Measurements from ENCODE around the gene INAVA.
A peak's percentile ranks its signal among the peaks of the same experiment; 100 is the strongest.

Gene INAVA

DNA sequence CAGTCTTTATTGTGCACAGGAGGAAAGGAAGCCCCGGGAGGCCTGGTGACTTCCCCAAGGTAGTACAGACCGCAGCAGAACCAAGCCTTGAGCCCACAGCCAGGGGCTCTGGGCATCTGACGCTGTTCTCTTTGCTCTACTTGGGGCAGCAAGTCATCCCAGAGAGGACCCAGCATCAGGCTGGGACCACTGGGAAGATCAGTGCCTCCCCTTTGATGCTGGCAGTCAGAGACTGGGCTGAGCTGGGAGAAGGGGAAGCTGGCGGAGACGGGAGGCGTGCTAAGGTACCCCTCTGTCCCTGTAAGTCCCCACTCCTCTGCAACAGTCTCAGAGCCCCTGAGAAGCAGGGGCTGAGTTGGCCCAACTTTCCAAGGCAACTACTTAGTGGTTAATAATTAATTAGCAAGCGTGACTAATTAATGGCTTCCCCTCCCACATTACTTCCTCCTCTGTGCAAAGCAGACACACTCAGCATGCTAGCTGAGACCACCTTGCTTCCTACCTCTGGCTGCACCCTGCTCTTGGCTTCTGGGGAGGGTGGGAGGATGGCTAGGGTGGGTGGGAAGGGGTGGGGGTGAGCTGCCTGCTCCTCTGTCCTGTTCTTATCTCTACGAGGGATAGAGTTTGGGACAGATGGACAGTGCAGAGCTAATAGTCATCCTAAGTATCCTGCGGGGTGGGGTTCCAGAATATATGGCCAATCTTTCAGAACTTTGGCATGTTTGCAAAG, 1.3 kb downstream of the INAVA start:
- Histone ChIP-seq H4K20me1 (ENCODE audit: insufficient read depth, low read length, poor library complexity, severe bottlenecking) (no peaks in the 10 kb centered on the region), H3K9me2 (replicated peaks; ENCODE audit: low read depth, low read length) (no peaks in the 10 kb centered on the region), H3K79me2 (ENCODE audit: insufficient read depth, low read length) (no peaks in the 10 kb centered on the region), H3K4me1 (ENCODE audit: insufficient read depth, low read length, poor library complexity, severe bottlenecking) (peaks cover 63% of the 10 kb centered on the region), H3K9ac (ENCODE audit: low read depth, low read length, poor library complexity, severe bottlenecking) (no peak overlapping the region), H3K4me2 (ENCODE audit: low read depth, low read length, poor library complexity, severe bottlenecking) (peak overlapping the region; percentile 18), H3K9me3 (ENCODE audit: insufficient read depth, low read depth, low read length) (no peaks in the 10 kb centered on the region), H3K27me3 (ENCODE audit: insufficient read depth, low read length, poor library complexity, severe bottlenecking) (no peaks in the 10 kb centered on the region), H3K36me3 (ENCODE audit: insufficient read depth, low read length) (no peaks in the 10 kb centered on the region), H2AFZ (ENCODE audit: low read length) (no peak overlapping the region), H3F3A (ENCODE audit: low read depth) (no peaks in the 10 kb centered on the region), H3K4me3 (ENCODE audit: low read length, poor library complexity, severe bottlenecking) (no peak overlapping the region)
- TF ChIP-seq EZH2phosphoT487 (IDR thresholded peaks at IDR 0.05; ENCODE audit: borderline replicate concordance) = no peak
- TF ChIP-seq, protein P1, sequence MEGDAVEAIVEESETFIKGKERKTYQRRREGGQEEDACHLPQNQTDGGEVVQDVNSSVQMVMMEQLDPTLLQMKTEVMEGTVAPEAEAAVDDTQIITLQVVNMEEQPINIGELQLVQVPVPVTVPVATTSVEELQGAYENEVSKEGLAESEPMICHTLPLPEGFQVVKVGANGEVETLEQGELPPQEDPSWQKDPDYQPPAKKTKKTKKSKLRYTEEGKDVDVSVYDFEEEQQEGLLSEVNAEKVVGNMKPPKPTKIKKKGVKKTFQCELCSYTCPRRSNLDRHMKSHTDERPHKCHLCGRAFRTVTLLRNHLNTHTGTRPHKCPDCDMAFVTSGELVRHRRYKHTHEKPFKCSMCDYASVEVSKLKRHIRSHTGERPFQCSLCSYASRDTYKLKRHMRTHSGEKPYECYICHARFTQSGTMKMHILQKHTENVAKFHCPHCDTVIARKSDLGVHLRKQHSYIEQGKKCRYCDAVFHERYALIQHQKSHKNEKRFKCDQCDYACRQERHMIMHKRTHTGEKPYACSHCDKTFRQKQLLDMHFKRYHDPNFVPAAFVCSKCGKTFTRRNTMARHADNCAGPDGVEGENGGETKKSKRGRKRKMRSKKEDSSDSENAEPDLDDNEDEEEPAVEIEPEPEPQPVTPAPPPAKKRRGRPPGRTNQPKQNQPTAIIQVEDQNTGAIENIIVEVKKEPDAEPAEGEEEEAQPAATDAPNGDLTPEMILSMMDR (conservative IDR thresholded peaks at IDR 0.05; ENCODE audit: low read length) = no peak

DNA sequence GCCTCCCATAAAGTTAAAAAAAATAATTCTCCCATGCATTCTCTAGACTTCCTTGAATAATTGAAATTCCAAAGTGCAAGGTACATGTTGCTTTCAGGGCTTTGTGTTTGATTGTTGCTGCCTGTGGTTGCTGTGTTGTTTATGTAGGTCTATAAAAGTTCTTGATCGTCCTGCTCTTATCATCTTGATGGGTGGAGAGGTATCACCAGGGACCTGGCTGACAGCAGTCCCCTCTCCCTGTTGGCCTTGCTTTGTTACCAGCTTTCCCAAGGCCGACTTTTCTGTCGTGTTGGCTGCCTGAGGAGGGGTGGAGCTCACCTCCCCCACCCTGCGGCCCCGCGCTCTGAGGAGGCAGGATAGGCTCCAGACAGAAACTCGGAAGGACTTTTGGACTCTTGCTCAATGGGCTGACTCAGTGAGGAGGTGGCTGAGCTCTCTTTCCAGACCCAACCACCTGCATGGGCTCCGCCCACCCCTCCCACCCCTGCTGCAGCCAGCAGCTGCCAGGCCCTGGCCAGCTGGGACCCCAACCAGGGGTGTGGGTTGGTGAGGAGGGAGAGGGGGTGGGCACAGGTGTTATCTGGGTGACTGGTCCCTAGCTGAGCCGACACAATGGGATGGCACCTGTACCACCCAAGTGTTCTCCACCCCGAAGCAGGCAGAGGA, 2.0 kb downstream of the INAVA start:
- peak overlapping the region; percentile 18 for H3K4me2 ChIP-seq (ENCODE audit: low read depth, low read length, poor library complexity, severe bottlenecking)
- H3F3A ChIP-seq (ENCODE audit: low read depth) = no peaks in the 10 kb centered on the region
- no peak overlapping the region for H3K4me3 ChIP-seq (ENCODE audit: low read length, poor library complexity, severe bottlenecking)
- H3K27me3 ChIP-seq (ENCODE audit: insufficient read depth, low read length, poor library complexity, severe bottlenecking) = no peaks in the 10 kb centered on the region
- no peak overlapping the region for H2AFZ ChIP-seq (ENCODE audit: low read length)
- peaks cover 63% of the 10 kb centered on the region for H3K4me1 ChIP-seq (ENCODE audit: insufficient read depth, low read length, poor library complexity, severe bottlenecking)
- TF ChIP-seq EZH2phosphoT487 (IDR thresholded peaks at IDR 0.05; ENCODE audit: borderline replicate concordance) = no peak
- TF ChIP-seq, protein P1 (conservative IDR thresholded peaks at IDR 0.05; ENCODE audit: low read length) = no peak
- H3K79me2 ChIP-seq (ENCODE audit: insufficient read depth, low read length) = no peaks in the 10 kb centered on the region
- H3K9me2 ChIP-seq (replicated peaks; ENCODE audit: low read depth, low read length) = no peaks in the 10 kb centered on the region
- H3K9me3 ChIP-seq (ENCODE audit: insufficient read depth, low read depth, low read length) = no peaks in the 10 kb centered on the region
- H4K20me1 ChIP-seq (ENCODE audit: insufficient read depth, low read length, poor library complexity, severe bottlenecking) = no peaks in the 10 kb centered on the region
- no peaks in the 10 kb centered on the region for H3K36me3 ChIP-seq (ENCODE audit: insufficient read depth, low read length)
- H3K9ac ChIP-seq (ENCODE audit: low read depth, low read length, poor library complexity, severe bottlenecking) = no peak overlapping the region

DNA sequence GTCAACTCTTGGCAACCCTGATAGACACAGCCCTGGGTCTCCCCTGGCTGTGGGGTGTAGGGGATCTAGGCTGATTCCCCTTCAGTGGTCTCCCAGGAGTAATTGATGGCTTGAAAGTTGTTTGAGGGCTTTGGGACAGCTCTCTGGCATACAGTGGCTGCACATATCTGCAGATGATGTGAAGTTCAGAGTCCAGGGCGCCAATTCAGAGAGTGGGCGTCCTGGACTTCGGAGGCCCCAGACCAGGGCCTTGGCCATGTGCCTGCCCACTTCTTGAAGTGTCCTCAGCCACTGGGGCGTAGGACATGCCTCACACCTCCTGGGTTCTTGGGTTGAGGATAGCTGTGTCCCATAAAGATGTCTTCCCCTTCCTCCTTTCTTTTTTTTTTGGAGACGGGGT, 2.6 kb downstream of the INAVA start:
- H3K4me2 ChIP-seq (ENCODE audit: low read depth, low read length, poor library complexity, severe bottlenecking) = no peak overlapping the region
- no peaks in the 10 kb centered on the region for H3K9me2 ChIP-seq (replicated peaks; ENCODE audit: low read depth, low read length)
- no peaks in the 10 kb centered on the region for H3K27me3 ChIP-seq (ENCODE audit: insufficient read depth, low read length, poor library complexity, severe bottlenecking)
- no peaks in the 10 kb centered on the region for H3F3A ChIP-seq (ENCODE audit: low read depth)
- H2AFZ ChIP-seq (ENCODE audit: low read length) = no peak overlapping the region
- no peaks in the 10 kb centered on the region for H4K20me1 ChIP-seq (ENCODE audit: insufficient read depth, low read length, poor library complexity, severe bottlenecking)
- no peak overlapping the region for H3K4me3 ChIP-seq (ENCODE audit: low read length, poor library complexity, severe bottlenecking)
- H3K4me1 ChIP-seq (ENCODE audit: insufficient read depth, low read length, poor library complexity, severe bottlenecking) = peaks cover 60% of the 10 kb centered on the region
- no peak overlapping the region for H3K9ac ChIP-seq (ENCODE audit: low read depth, low read length, poor library complexity, severe bottlenecking)
- H3K9me3 ChIP-seq (ENCODE audit: insufficient read depth, low read depth, low read length) = no peaks in the 10 kb centered on the region
- no peak for TF ChIP-seq EZH2phosphoT487 (IDR thresholded peaks at IDR 0.05; ENCODE audit: borderline replicate concordance)
- TF ChIP-seq, protein P1 (conservative IDR thresholded peaks at IDR 0.05; ENCODE audit: low read length) = no peak
- H3K79me2 ChIP-seq (ENCODE audit: insufficient read depth, low read length) = no peaks in the 10 kb centered on the region
- no peaks in the 10 kb centered on the region for H3K36me3 ChIP-seq (ENCODE audit: insufficient read depth, low read length)
